Heart right ventricle (tissue), 16 donors: ENCODE measurements around the gene SPATA46. TPM values are rescaled to one million over a fixed set of nuclear protein-coding genes. Genes with fewer than 3 reads are reported as not detected.
A peak's percentile ranks its signal among the peaks of the same experiment; 100 is the strongest.

Experiments used
- ATAC-seq, 8 donors: fragments of 200-7000 bp; cut with Tn5 transposase; one replicate each; pipeline ENCODE4 v1.9.1; 2020; ENCODE audit warnings: mild to moderate bottlenecking in 8 of 8, moderate library complexity in 8 of 8, moderate number of reproducible peaks in 1 of 8
- DNase-seq, 2 donors: peaks; one replicate each; pipeline ENCODE4 v3.0.0-alpha.2; 2020
- H3K27ac ChIP-seq, 10 donors: fragments of 200-600 bp; sonication (generic) in 2 of 10; one replicate each; pipeline versions ENCODE4 v1.5.0 to v1.8.0; 2020 to 2022; ENCODE audit warnings: mild to moderate bottlenecking in 3 of 10
- H3K27me3 ChIP-seq, 7 donors: fragments of 200-600 bp; one replicate each; pipeline ENCODE4 v1.8.0; 2021 to 2022; ENCODE audit warnings: mild to moderate bottlenecking in 2 of 7
- H3K36me3 ChIP-seq, 9 donors: fragments of 200-600 bp; sonication (generic) in 1 of 9; one replicate each; pipeline versions ENCODE4 v1.5.0 to v1.8.0; 2020 to 2022; ENCODE audit warnings: mild to moderate bottlenecking in 2 of 9
- H3K4me1 ChIP-seq, 9 donors: fragments of 200-600 bp; sonication (generic) in 1 of 9; one replicate each; pipeline versions ENCODE4 v1.5.0 to v1.8.0; 2020 to 2022; ENCODE audit warnings: mild to moderate bottlenecking in 4 of 9
- H3K4me3 ChIP-seq, 10 donors: fragments of 200-600 bp; sonication (generic) in 2 of 10; one replicate each; pipeline versions ENCODE4 v1.5.0 to v1.8.0; 2020 to 2022; ENCODE audit warnings: mild to moderate bottlenecking in 7 of 10, moderate library complexity in 2 of 10
- H3K9me3 ChIP-seq, 11 donors: fragments of 200-600 bp in 10 of 11; sonication (generic) in 2 of 11; one replicate each; pipeline versions ENCODE4 v1.5.0 to v1.8.0; 2013 to 2022; ENCODE audit warnings: mild to moderate bottlenecking in 2 of 11, control low read depth in 1 of 11, moderate library complexity in 1 of 11
- WGBS, 2 donors: extraction: QIAGEN DNeasy Blood & Tissue Kit; methylation state at CpG; one replicate each; pipeline ENCODE4 v1.1.7; 2013; ENCODE audit warnings: inconsistent platforms in 1 of 2; 5-methylcytosine and 5-hydroxymethylcytosine counted together
- intact Hi-C, 10 donors: fragments of 100-400 bp; cut with DNase I; formaldehyde crosslinking; loops; one replicate each; pipeline versions ENCODE4 v1.11.1 to v1.14.2; 2022
- polyA plus RNA-seq, 2 donors: library from polyadenylated mRNA; stranded (reverse); fragments of 200-250 nt; gene quantifications; one replicate each; pipeline ENCODE4 v1.2.3, GENCODE V29; 2013
- total RNA-seq, 10 donors: library from RNA; stranded (reverse); fragmentation: NEBNext Ultra II Directional in 3 of 10; extraction: Animal tissue kit (Norgen Biotek cat#: 25700) in 3 of 10; gene quantifications; one replicate each; pipeline versions ENCODE4 v1.2.1 to v1.2.4, GENCODE V29; 2021 to 2023
- TF ChIP-seq, protein P1 (sequence below), 9 donors: fragments of 200-600 bp; sonication (generic) in 2 of 9; IDR thresholded peaks; one replicate each; pipeline versions ENCODE4 v1.5.0 to v1.8.0; 2021 to 2022; ENCODE audit warnings: antibody characterized with exemption in 9 of 9, mild to moderate bottlenecking in 5 of 9, moderate library complexity in 1 of 9
- donor health status: Arrhythmogenic right ventricular cardiomyopathy.
- donor health status: ischemic (EF 13 %, LVEDD 7.1; RV severe dilation, severe dysfunction).
- donor health status: healthy with polysubstance abuse.
- donor health status: DM: no; HTN: yes; CAD: no.
- donor health status: DM: no; HTN: no; CAD: no.
- donor health status: ischemic (EF 25% LVEDD 6.9; RV normal size, moderate dysfunction).
- donor health status: ischemic (EF 25% LVEDD 5.7; RV mildly dilated, moderate dysfunction).
- donor health status: healthy.
- donor health status: DM: yes; HTN: yes; CAD: no.
- donor health status: Ischemic cardiomyopathy.
- donor health status: ischemic (EF 35%, LVEDD 5.7; RV mildly dilated, moderate dysfunction).
- donor health status: nonischemic (EF 11% LVEDD 7.7; RV severe dilation, severe dysfunction).
- donor health status: DM: yes; HTN: yes; CAD: no.
- donor health status: PGD.
- donor health status: ischemic (EF 29% LVEDD 5.4; RV normal size, mild dysfunction).
- donor health status: nonischemic (EF 23%, LVEDD 6.1; RV moderate dilation, normal function).

SPATA46 gene
- total and polyA plus RNA-seq, 12 donors: not detected

DNA sequence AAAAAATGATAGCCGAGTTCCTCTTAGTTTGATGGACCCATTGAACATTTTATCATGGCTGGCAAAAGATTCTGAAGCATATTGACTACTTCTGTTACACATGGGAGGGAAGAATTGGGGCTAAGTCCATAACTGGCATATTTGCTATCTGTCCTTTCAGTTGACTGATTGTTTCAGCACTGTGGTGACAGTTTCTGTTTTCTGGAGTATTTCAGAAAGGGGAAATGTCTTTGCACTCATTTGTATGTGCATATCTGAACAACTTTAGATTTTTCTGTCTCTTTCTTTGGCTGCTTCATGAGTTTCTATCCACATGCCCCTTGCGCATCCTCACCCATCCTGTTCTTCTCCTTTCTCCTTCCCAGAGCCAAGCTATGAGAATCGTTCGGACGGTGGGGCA lies 33.2 kb downstream of the SPATA46 start:
- Histone ChIP-seq H3K9me3 (no peaks in the 10 kb centered on the region), H3K27ac (no peak overlapping the region), H3K4me1 (no peaks in the 10 kb centered on the region), H3K4me3 (no peak overlapping the region), H3K27me3 (no peaks in the 10 kb centered on the region), H3K36me3 (peaks cover 0 to 4% (median 0%) of the 10 kb centered on the region in 9 donors)
- WGBS, 2 donors: 90 to 95% methylated on average over 5 of the region's 5 CpGs
- DNase-seq (no peak), ATAC-seq (no peak)
- TF ChIP-seq, protein P1, sequence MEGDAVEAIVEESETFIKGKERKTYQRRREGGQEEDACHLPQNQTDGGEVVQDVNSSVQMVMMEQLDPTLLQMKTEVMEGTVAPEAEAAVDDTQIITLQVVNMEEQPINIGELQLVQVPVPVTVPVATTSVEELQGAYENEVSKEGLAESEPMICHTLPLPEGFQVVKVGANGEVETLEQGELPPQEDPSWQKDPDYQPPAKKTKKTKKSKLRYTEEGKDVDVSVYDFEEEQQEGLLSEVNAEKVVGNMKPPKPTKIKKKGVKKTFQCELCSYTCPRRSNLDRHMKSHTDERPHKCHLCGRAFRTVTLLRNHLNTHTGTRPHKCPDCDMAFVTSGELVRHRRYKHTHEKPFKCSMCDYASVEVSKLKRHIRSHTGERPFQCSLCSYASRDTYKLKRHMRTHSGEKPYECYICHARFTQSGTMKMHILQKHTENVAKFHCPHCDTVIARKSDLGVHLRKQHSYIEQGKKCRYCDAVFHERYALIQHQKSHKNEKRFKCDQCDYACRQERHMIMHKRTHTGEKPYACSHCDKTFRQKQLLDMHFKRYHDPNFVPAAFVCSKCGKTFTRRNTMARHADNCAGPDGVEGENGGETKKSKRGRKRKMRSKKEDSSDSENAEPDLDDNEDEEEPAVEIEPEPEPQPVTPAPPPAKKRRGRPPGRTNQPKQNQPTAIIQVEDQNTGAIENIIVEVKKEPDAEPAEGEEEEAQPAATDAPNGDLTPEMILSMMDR (IDR thresholded peaks at IDR 0.05): no peak
- intact Hi-C loops: no loop called here

DNA sequence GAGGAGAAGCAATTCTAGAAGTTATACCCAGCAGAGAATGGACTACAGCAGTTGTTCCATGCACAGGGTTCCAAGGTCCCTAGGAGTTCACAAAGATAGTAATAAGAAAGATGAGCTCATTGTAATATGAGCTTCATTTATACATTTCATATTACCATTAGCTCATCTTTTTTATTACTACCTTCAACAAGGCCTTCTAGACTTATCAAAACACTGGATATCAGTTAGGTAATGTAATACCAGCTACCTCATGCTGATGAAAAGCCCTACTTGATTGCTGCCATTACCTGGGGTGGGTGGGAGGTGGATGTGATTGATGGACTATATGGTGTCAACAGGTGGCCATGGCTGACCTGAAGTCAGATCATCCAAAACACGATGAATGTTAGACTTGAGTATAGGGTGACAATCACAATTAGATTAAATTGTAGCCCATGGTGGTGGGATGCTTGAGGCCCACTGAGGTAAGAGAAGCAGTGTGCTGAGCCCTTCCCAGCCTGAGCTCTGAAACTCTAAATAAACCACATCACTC lies 34.1 kb downstream of the SPATA46 start:
- H3K27me3 ChIP-seq: no peaks in the 10 kb centered on the region
- ATAC-seq: no peak
- H3K4me3 ChIP-seq: no peak overlapping the region
- intact Hi-C loops: no loop called here
- no peak for DNase-seq
- H3K9me3 ChIP-seq: no peaks in the 10 kb centered on the region
- H3K4me1 ChIP-seq: no peaks in the 10 kb centered on the region
- peaks cover 0 to 4% (median 0%) of the 10 kb centered on the region in 9 donors for H3K36me3 ChIP-seq
- 84 to 100% methylated on average over 1 of the region's 1 CpG for WGBS, 2 donors
- TF ChIP-seq, protein P1 (IDR thresholded peaks at IDR 0.05): no peak
- no peak overlapping the region for H3K27ac ChIP-seq

DNA sequence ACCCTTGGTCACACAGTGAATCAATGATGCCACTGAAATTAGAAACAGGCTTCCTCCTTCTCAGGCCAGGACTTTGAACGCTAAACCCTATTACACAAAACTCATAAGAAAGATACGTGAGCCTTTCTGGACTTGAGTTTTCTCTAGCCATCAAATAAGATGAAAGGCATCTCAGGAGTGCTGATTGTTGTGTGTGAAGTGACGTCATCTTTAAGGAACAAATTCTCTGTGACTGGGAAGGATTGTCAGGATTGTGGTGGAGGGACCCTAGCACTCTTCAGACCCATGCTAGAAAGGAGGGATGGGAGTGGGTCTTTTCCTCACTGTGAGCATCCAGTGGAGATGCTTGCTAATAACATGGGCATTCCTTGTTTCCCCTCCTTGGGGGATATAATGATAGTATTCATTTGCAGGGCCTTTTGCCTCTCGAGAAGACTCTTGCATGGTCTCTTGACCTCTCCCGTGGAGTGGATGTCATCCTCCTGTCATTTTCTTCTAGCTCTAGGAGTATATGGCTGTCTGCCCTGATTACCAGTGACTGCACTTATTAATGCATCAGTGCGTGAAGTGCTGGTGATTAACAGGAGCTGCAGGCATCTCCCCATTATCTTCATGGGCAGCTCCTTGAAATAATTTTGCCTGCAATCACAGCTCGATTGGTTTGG lies 39.9 kb downstream of the SPATA46 start:
- H3K4me3 ChIP-seq: no peak overlapping the region
- H3K4me1 ChIP-seq: peaks cover 0 to 17% (median 8%) of the 10 kb centered on the region in 9 donors
- H3K27ac ChIP-seq: no peak overlapping the region
- 79 to 91% methylated on average over 7 of the region's 7 CpGs for WGBS, 2 donors
- TF ChIP-seq, protein P1 (IDR thresholded peaks at IDR 0.05): no peak
- DNase-seq (no peak), ATAC-seq (no peak)
- intact Hi-C loops: no loop called here
- H3K27me3 ChIP-seq: no peaks in the 10 kb centered on the region
- H3K36me3 ChIP-seq: no peaks in the 10 kb centered on the region
- no peaks in the 10 kb centered on the region for H3K9me3 ChIP-seq

DNA sequence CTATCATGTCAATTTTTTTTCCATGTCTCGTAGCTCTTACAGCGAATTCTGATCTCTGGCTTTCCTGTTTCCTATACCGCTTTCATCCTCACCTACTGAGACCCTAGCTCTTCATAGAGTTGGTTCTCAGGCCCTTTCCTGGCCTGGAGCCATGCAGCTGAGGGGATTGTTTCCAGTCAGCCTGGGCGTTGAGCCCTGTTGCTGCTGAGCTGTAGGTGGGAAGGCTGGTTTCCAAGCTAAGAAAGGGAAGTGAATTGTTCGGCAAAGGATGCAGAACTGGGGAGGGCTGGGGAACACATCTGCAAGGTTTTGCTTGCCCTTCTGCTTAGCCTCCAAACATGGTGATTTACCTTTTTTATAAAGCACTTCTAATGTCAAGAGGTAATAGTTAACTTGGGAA lies 41.5 kb downstream of the SPATA46 start:
- Histone ChIP-seq H3K27ac (peak overlapping the region in 1 of 10 donors; percentile 33), H3K36me3 (no peaks in the 10 kb centered on the region), H3K27me3 (no peaks in the 10 kb centered on the region), H3K4me3 (no peak overlapping the region), H3K4me1 (peaks cover 0 to 17% (median 8%) of the 10 kb centered on the region in 9 donors), H3K9me3 (no peaks in the 10 kb centered on the region)
- DNase-seq: peak; percentile 37 to 54
- intact Hi-C loops: no loop called here
- 48 to 54% methylated on average over 5 of the region's 5 CpGs for WGBS, 2 donors
- TF ChIP-seq, protein P1 (IDR thresholded peaks at IDR 0.05): no peak
- peak; percentile 33 to 94 (median 68) for ATAC-seq
